Left lung (tissue), 10 donors: ENCODE data around the gene TOLLIP. TPM values are rescaled to one million over a fixed set of nuclear protein-coding genes. Genes with fewer than 3 reads are reported as not detected.

ENCODE experiments used
- ATAC-seq: fragments of 200-7000 bp; cut with Tn5 transposase; one replicate; pipeline ENCODE4 v1.9.1; 2020; ENCODE audit warnings: moderate library complexity
- DNase-seq, 4 donors: peaks; one replicate each; pipeline ENCODE4 v3.0.0-alpha.2; 2013 to 2020
- H3K27ac ChIP-seq, 2 donors: fragments of 200-600 bp; sonication (generic) in 1 of 2; one replicate each; pipeline versions ENCODE4 v1.5.0 to v1.8.0; 2020 to 2021
- H3K27me3 ChIP-seq, 2 donors: fragments of 200-600 bp; sonication (generic) in 1 of 2; one replicate each; pipeline versions ENCODE4 v1.5.0 to v1.8.0; 2020 to 2021
- H3K36me3 ChIP-seq, 2 donors: fragments of 200-600 bp; sonication (generic) in 1 of 2; one replicate each; pipeline versions ENCODE4 v1.5.0 to v1.8.0; 2020 to 2021
- H3K4me1 ChIP-seq, 2 donors: fragments of 200-600 bp; one replicate each; pipeline ENCODE4 v1.8.0; 2021
- H3K4me3 ChIP-seq, 2 donors: fragments of 200-600 bp; sonication (generic) in 1 of 2; one replicate each; pipeline versions ENCODE4 v1.5.0 to v1.8.0; 2020 to 2021; ENCODE audit warnings: mild to moderate bottlenecking in 1 of 2
- H3K9me3 ChIP-seq, 2 donors: fragments of 200-600 bp; sonication (generic) in 1 of 2; one replicate each; pipeline versions ENCODE4 v1.5.0 to v1.8.0; 2020 to 2021
- CTCF ChIP-seq, 2 donors: fragments of 200-600 bp; sonication (generic) in 1 of 2; IDR thresholded peaks; one replicate each; pipeline versions ENCODE4 v1.5.0 to v1.8.0; 2021; ENCODE audit warnings: antibody characterized with exemption in 2 of 2
- intact Hi-C, 2 donors: fragments of 100-400 bp; cut with DNase I; formaldehyde crosslinking; loops; one replicate each; pipeline versions ENCODE4 v1.11.2 to v1.14.2; 2022
- polyA plus RNA-seq, 6 donors: library from polyadenylated mRNA; unstranded; fragments of 120-200 nt; gene quantifications; one replicate each; pipeline ENCODE4 v1.2.1, GENCODE V29; 2013; ENCODE audit not compliant: insufficient read length in 6 of 6
- total RNA-seq, 2 donors: library from RNA; stranded (reverse); fragmentation: NEBNext Ultra II Directional; extraction: Animal tissue kit (Norgen Biotek cat#: 25700); gene quantifications; one replicate each; pipeline ENCODE4 v1.2.1, GENCODE V29; 2021
- donor health status: DM: no; HTN: yes; CAD: no.
- donor health status: DM: no; HTN: no; CAD: no.

The TOLLIP gene
- total and polyA plus RNA-seq, 8 donors, result 22.4 to 63.5 (median 27.2) TPM

- TF ChIP-seq CTCF (IDR thresholded peaks at IDR 0.05), result no peak
- H3K27ac ChIP-seq, result no peak overlapping the region
- intact Hi-C loops, result no loop called here
- peaks cover 0 to 91% of the 10 kb centered on the region in 2 donors for H3K36me3 ChIP-seq
- DNase-seq (peak in 2 of 4 donors; percentile 28 to 60), ATAC-seq (no peak)
- no peaks in the 10 kb centered on the region for H3K9me3 ChIP-seq
- no peaks in the 10 kb centered on the region for H3K27me3 ChIP-seq
- no peaks in the 10 kb centered on the region for H3K4me1 ChIP-seq
- no peak overlapping the region for H3K4me3 ChIP-seq
Observed at GRCh38 chr11:1288426-1289151, 20.8 kb downstream of the TOLLIP start.

- H3K36me3 ChIP-seq, result peaks cover 0 to 91% of the 10 kb centered on the region in 2 donors
- no peak overlapping the region for H3K27ac ChIP-seq
- no peaks in the 10 kb centered on the region for H3K27me3 ChIP-seq
- intact Hi-C loops, result no loop called here
- ATAC-seq (no peak), DNase-seq (peak in 2 of 4 donors; percentile 19 to 32)
- H3K9me3 ChIP-seq, result no peaks in the 10 kb centered on the region
- no peak overlapping the region for H3K4me3 ChIP-seq
- H3K4me1 ChIP-seq, result no peaks in the 10 kb centered on the region
- TF ChIP-seq CTCF (IDR thresholded peaks at IDR 0.05), result no peak
Observed at GRCh38 chr11:1287928-1288327, 21.5 kb downstream of the TOLLIP start.

- DNase-seq (peak in 1 of 4 donors; percentile 61), ATAC-seq (no peak)
- Histone ChIP-seq H3K36me3 (peaks cover 0 to 95% of the 10 kb centered on the region in 2 donors), H3K4me3 (no peak overlapping the region), H3K9me3 (no peaks in the 10 kb centered on the region), H3K27me3 (no peaks in the 10 kb centered on the region), H3K27ac (no peak overlapping the region), H3K4me1 (no peaks in the 10 kb centered on the region)
- intact Hi-C loops, result no loop called here
- no peak for TF ChIP-seq CTCF (IDR thresholded peaks at IDR 0.05)
Observed at GRCh38 chr11:1285876-1286275, 23.6 kb downstream of the TOLLIP start.

GRCh38 chr11:1285316-1285744 is 24.1 kb downstream of the TOLLIP start:
- Histone ChIP-seq H3K27me3 (no peaks in the 10 kb centered on the region), H3K9me3 (no peaks in the 10 kb centered on the region), H3K36me3 (peaks cover 0 to 95% of the 10 kb centered on the region in 2 donors), H3K4me1 (no peaks in the 10 kb centered on the region), H3K4me3 (no peak overlapping the region), H3K27ac (no peak overlapping the region)
- intact Hi-C loops, result no loop called here
- TF ChIP-seq CTCF (IDR thresholded peaks at IDR 0.05), result no peak
- ATAC-seq, result no peak
- peak in 1 of 4 donors; percentile 60 for DNase-seq

- Histone ChIP-seq H3K9me3 (no peaks in the 10 kb centered on the region), H3K4me1 (no peaks in the 10 kb centered on the region), H3K27me3 (no peaks in the 10 kb centered on the region), H3K4me3 (no peak overlapping the region), H3K27ac (no peak overlapping the region), H3K36me3 (peaks cover 0 to 95% of the 10 kb centered on the region in 2 donors)
- intact Hi-C loops, result no loop called here
- ATAC-seq, result no peak
- no peak for TF ChIP-seq CTCF (IDR thresholded peaks at IDR 0.05)
- peak in 1 of 4 donors; percentile 76 for DNase-seq
Observed at GRCh38 chr11:1283906-1284305, 25.5 kb downstream of the TOLLIP start.
